ENCODE data around the gene AATK. TPM values are rescaled to one million over a fixed set of nuclear protein-coding genes. Genes with fewer than 3 reads are reported as not detected.

The AATK gene
- total and polyA plus RNA-seq, 10 of the 15 experiments (the other 5 are each of a cell fraction or from before 2014, with no cell fraction given) = 0.04 TPM; not detected in 9

GRCh38 chr17:81130385-81131361 is 35.3 kb downstream of the AATK start:
- POLR2A ChIA-PET = no interaction called here
- Histone ChIP-seq H3K4me1 (ENCODE audit: control insufficient read depth, insufficient read depth, low read length) (no peaks in the 10 kb centered on the region), H4K20me1 (ENCODE audit: control insufficient read depth, insufficient read depth) (no peaks in the 10 kb centered on the region), H3K9me3 (replicated peaks; ENCODE audit: control insufficient read depth, insufficient read depth, low read length) (no peaks in the 10 kb centered on the region), H2AFZ (ENCODE audit: control insufficient read depth, low read depth, low read length) (no peak overlapping the region), H3K9ac (ENCODE audit: control insufficient read depth, insufficient read depth, low read length) (no peak overlapping the region), H3K27me3 (replicated peaks in 1 of 2; ENCODE audit: control insufficient read depth in 2 of 2, insufficient read depth in 2 of 2, low read length in 1 of 2) (no peaks in the 10 kb centered on the region), H3K79me2 (ENCODE audit: control insufficient read depth, insufficient read depth, low read length) (no peaks in the 10 kb centered on the region), H3K36me3 (ENCODE audit: control insufficient read depth in 2 of 2, insufficient read depth in 2 of 2, low read length in 1 of 2) (no peaks in the 10 kb centered on the region), H3K4me2 (ENCODE audit: control insufficient read depth, insufficient read depth) (no peak overlapping the region), H3K27ac (ENCODE audit: control insufficient read depth, insufficient read depth) (no peak overlapping the region), H3K4me3 (no peak overlapping the region)
- CTCF ChIA-PET = no interaction called here
- no TSS peak for BruUV-seq (replicated peaks)
- DNase-seq (ENCODE audit: low read depth, low spot score) (no peak), ATAC-seq (no peak), FAIRE-seq (no peak)
- TF ChIP-seq TAF1 (IDR thresholded peaks at IDR 0.05; ENCODE audit: borderline replicate concordance, low read depth, low read length) = no peak
- TF ChIP-seq, protein P1, sequence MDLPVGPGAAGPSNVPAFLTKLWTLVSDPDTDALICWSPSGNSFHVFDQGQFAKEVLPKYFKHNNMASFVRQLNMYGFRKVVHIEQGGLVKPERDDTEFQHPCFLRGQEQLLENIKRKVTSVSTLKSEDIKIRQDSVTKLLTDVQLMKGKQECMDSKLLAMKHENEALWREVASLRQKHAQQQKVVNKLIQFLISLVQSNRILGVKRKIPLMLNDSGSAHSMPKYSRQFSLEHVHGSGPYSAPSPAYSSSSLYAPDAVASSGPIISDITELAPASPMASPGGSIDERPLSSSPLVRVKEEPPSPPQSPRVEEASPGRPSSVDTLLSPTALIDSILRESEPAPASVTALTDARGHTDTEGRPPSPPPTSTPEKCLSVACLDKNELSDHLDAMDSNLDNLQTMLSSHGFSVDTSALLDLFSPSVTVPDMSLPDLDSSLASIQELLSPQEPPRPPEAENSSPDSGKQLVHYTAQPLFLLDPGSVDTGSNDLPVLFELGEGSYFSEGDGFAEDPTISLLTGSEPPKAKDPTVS (IDR thresholded peaks at IDR 0.05; ENCODE audit: low read depth, low read length) = no peak
- TF ChIP-seq TBL1XR1 (IDR thresholded peaks at IDR 0.05; ENCODE audit: low read depth, low read length) = no peak
- no peak for TF ChIP-seq SREBF1 (IDR thresholded peaks at IDR 0.05; ENCODE audit: low read length)
- SMC1A ChIA-PET (ENCODE audit: uncharacterized antibody, unreplicated experiment) = no interaction called here
- intact Hi-C loops (cut with micrococcal nuclease; ENCODE audit: unreplicated experiment) (no loop called here), in situ Hi-C loops (cut with MboI) (loop anchor here (25.0 kb wide), 1 partner anchor 357 kb away; no protein-coding TSS in a partner anchor)
- 27% methylated on average over 39 of the region's 41 CpGs for WGBS (ENCODE audit: insufficient coverage, insufficient replicate concordance, low lambda C conversion rate, missing lambda C conversion rate)
- RAD21 ChIA-PET (ENCODE audit: unreplicated experiment) = no interaction called here

Data from GM12878 (cell line).